Measurements from ENCODE around the gene MAP7. TPM values are rescaled to one million over a fixed set of nuclear protein-coding genes. Genes with fewer than 3 reads are reported as not detected.

Gene MAP7
- total RNA-seq, 2 donors from 2014 or later = 35.1 to 45.2 TPM

GRCh38 chr6:136405420-136406029, 144.7 kb downstream of the MAP7 start:
- H3K9me3 ChIP-seq = no peaks in the 10 kb centered on the region

GRCh38 chr6:136404627-136405419, 145.4 kb downstream of the MAP7 start:
- TF ChIP-seq POLR2A (IDR thresholded peaks at IDR 0.05) (no peak), POLR2AphosphoS5 (IDR thresholded peaks at IDR 0.05) (no peak), CTCF (IDR thresholded peaks at IDR 0.05) (no peak)
- Histone ChIP-seq H3K27ac (no peak overlapping the region), H3K36me3 (no peaks in the 10 kb centered on the region), H3K27me3 (replicated peaks; ENCODE audit: insufficient read depth) (no peaks in the 10 kb centered on the region), H3K4me1 (replicated peaks) (no peaks in the 10 kb centered on the region), H3K4me3 (no peak overlapping the region), H3K9me3 (no peaks in the 10 kb centered on the region)
- DNase-seq (ENCODE audit: low spot score) = no peak
- intact Hi-C loops (cut with DNase I) = no loop called here
- WGBS = 84% methylated on average over 6 of the region's 6 CpGs

More at GRCh38 chr6:136405420-136406029, 144.7 kb downstream of the MAP7 start:
- Histone ChIP-seq H3K36me3 (no peaks in the 10 kb centered on the region), H3K27me3 (replicated peaks; ENCODE audit: insufficient read depth) (no peaks in the 10 kb centered on the region), H3K4me3 (no peak overlapping the region), H3K27ac (no peak overlapping the region), H3K4me1 (replicated peaks) (no peaks in the 10 kb centered on the region)
- no peak for TF ChIP-seq CTCF (IDR thresholded peaks at IDR 0.05)
- TF ChIP-seq POLR2AphosphoS5 (IDR thresholded peaks at IDR 0.05) = no peak
- TF ChIP-seq POLR2A (IDR thresholded peaks at IDR 0.05) = no peak
- DNase-seq (ENCODE audit: low spot score) = no peak
- intact Hi-C loops (cut with DNase I) = no loop called here
- 79% methylated on average over 3 of the region's 3 CpGs for WGBS

- H3K36me3 ChIP-seq = no peaks in the 10 kb centered on the region
- intact Hi-C loops (cut with DNase I) = no loop called here
- H3K27ac ChIP-seq = no peak overlapping the region
- H3K27me3 ChIP-seq (replicated peaks; ENCODE audit: insufficient read depth) = no peaks in the 10 kb centered on the region
- H3K9me3 ChIP-seq = no peaks in the 10 kb centered on the region
- 77% methylated on average over 3 of the region's 3 CpGs for WGBS
- no peak for TF ChIP-seq POLR2A (IDR thresholded peaks at IDR 0.05)
- TF ChIP-seq POLR2AphosphoS5 (IDR thresholded peaks at IDR 0.05) = no peak
- no peak for TF ChIP-seq CTCF (IDR thresholded peaks at IDR 0.05)
- no peak overlapping the region for H3K4me3 ChIP-seq
- H3K4me1 ChIP-seq (replicated peaks) = no peaks in the 10 kb centered on the region
- no peak for DNase-seq (ENCODE audit: low spot score)
These were observed 146.2 kb downstream of the MAP7 start for GRCh38 chr6:136404007-136404406.

- intact Hi-C loops (cut with DNase I) = no loop called here
- no peaks in the 10 kb centered on the region for H3K27me3 ChIP-seq (replicated peaks; ENCODE audit: insufficient read depth)
- H3K9me3 ChIP-seq = no peaks in the 10 kb centered on the region
- no peak for DNase-seq (ENCODE audit: low spot score)
- H3K36me3 ChIP-seq = no peaks in the 10 kb centered on the region
- WGBS = 37% methylated on average over 6 of the region's 6 CpGs
- no peaks in the 10 kb centered on the region for H3K4me1 ChIP-seq (replicated peaks)
- H3K27ac ChIP-seq = no peak overlapping the region
- no peak for TF ChIP-seq POLR2A (IDR thresholded peaks at IDR 0.05)
- TF ChIP-seq POLR2AphosphoS5 (IDR thresholded peaks at IDR 0.05) = no peak
- no peak for TF ChIP-seq CTCF (IDR thresholded peaks at IDR 0.05)
- H3K4me3 ChIP-seq = no peak overlapping the region
These were observed 146.9 kb downstream of the MAP7 start for GRCh38 chr6:136403110-136403980.
